Urinary bladder (tissue), 4 donors: ENCODE data around the gene MAMDC2. TPM values are rescaled to one million over a fixed set of nuclear protein-coding genes. Genes with fewer than 3 reads are reported as not detected.

Experiments
- DNase-seq: peaks from one replicate; pipeline ENCODE4 v3.0.0-alpha.2; 2015; ENCODE audit errors: extremely low spot score
- H3K27ac ChIP-seq: one replicate; pipeline ENCODE4 v1.5.1; 2013; ENCODE audit warnings: low read depth, mild to moderate bottlenecking, moderate library complexity
- H3K36me3 ChIP-seq: one replicate; pipeline ENCODE4 v1.6.1; 2013; ENCODE audit warnings: mild to moderate bottlenecking, moderate library complexity; ENCODE audit not compliant: insufficient read depth
- H3K4me1 ChIP-seq: one replicate; pipeline ENCODE4 v1.6.1; 2013; ENCODE audit warnings: mild to moderate bottlenecking, moderate library complexity; ENCODE audit not compliant: insufficient read depth
- H3K4me3 ChIP-seq: one replicate; pipeline ENCODE4 v1.5.1; 2013; ENCODE audit warnings: low read depth, low read length
- WGBS: extraction: QIAGEN DNeasy Blood & Tissue Kit; methylation state at CpG from one replicate; pipeline ENCODE4 v1.1.7; 2013; 5-methylcytosine and 5-hydroxymethylcytosine counted together
- polyA plus RNA-seq: library from polyadenylated mRNA; stranded (reverse); fragments of 200-250 nt; gene quantifications from one replicate; pipeline ENCODE4 v1.2.3, GENCODE V29; 2013
- total RNA-seq: library from RNA; depleted of rRNA; stranded (reverse); fragments of >200 nt; gene quantifications from one replicate; pipeline ENCODE4 v1.2.3, GENCODE V29; 2014
- donor health status: healthy with polysubstance abuse.
- donor health status: healthy.

The MAMDC2 gene
- total and polyA plus RNA-seq, 2 donors, result 52.0 to 76.4 TPM

DNA sequence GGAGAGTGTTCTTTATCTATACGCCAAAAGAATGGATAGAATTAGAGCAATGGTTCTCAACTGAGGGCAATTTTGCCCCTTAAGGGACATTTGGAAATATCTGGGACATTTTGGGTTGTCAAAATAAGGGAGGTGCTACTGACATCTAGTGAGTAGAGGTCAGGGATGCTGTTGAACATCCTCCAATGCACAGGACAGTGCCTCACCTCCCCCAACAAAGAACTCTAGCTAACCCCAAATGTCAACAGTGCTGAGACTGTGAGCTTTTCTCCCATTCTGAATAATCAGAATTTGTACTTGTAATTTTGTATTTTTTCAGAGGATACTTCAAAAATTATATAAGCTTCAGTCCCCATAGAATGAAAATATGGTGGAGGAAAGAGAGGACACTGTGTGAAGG, 206.6 kb downstream of the MAMDC2 start:
- H3K27ac ChIP-seq, result no peak overlapping the region
- no peak for DNase-seq
- H3K36me3 ChIP-seq, result no peaks in the 10 kb centered on the region
- 97% methylated on average over 1 of the region's 1 CpG for WGBS
- H3K4me1 ChIP-seq, result no peaks in the 10 kb centered on the region
- H3K4me3 ChIP-seq, result no peak overlapping the region

DNA sequence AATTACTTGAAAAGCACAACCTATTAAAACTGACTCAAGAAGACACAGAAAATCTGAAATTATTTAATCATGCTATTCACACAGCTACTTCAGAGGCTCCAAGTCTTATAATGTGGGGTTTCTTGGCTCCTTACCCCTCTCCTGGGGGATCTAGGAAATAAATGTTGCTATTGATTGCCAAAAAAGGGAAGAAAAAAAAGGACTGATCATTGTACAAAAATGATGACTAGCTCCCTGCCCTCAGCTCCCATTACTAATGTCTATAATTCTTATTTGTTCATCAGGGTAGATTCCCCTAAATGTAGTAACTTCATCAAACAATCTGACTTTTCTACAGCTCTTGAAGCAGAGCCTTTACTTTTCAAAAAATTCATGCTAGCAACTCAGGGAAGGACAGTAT, 211.8 kb downstream of the MAMDC2 start:
- DNase-seq, result no peak
- Histone ChIP-seq H3K4me3 (no peak overlapping the region), H3K36me3 (no peaks in the 10 kb centered on the region), H3K4me1 (peaks cover 4% of the 10 kb centered on the region), H3K27ac (no peak overlapping the region)

DNA sequence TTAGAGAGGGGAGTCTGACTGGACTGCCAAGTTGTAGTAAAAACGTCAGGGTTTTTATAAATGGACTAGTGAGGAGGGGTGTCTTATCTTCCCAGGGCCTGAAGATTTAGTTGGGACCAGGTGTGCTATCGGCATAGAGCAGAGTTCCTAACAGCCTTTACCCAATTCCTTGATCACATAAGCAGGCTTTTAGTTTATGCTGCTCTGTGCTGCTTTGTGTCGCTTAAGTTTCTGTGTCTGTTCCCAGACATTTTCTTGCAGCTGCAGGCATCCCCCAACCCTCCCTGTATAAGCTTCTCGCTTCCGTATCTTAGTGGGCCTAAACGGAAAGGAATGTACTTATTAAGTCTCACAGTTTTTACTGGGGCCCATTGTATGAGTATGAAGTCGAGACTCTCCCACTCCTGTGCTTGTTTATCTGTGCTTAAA, 212.5 kb downstream of the MAMDC2 start:
- Histone ChIP-seq H3K4me3 (no peak overlapping the region), H3K4me1 (peaks cover 4% of the 10 kb centered on the region), H3K27ac (no peak overlapping the region), H3K36me3 (no peaks in the 10 kb centered on the region)
- WGBS, result 20% methylated on average over 7 of the region's 7 CpGs
- DNase-seq, result no peak

DNA sequence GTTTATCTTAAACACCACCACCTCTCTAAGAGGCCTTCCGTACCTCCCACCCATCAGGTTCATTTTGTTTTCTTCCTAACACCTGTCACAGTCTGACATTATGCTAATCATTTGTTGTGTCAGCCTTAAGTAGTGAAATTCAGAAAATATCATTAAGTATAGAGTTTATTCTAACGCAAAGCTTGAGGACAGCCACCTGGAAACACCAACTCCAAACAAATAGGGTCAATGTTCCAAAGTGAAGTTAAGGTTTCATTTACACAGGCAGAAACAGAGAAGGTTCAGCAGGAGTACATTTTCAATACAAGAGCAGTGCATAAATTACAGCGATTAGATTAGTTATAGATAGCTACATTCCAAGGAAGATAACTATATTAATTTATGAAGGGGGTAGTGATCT, 213.9 kb downstream of the MAMDC2 start:
- Histone ChIP-seq H3K4me3 (no peak overlapping the region), H3K4me1 (peaks cover 7% of the 10 kb centered on the region), H3K27ac (peak overlapping the region; percentile 85), H3K36me3 (peaks cover 2% of the 10 kb centered on the region)
- 58% methylated on average over 3 of the region's 3 CpGs for WGBS
- DNase-seq, result no peak

DNA sequence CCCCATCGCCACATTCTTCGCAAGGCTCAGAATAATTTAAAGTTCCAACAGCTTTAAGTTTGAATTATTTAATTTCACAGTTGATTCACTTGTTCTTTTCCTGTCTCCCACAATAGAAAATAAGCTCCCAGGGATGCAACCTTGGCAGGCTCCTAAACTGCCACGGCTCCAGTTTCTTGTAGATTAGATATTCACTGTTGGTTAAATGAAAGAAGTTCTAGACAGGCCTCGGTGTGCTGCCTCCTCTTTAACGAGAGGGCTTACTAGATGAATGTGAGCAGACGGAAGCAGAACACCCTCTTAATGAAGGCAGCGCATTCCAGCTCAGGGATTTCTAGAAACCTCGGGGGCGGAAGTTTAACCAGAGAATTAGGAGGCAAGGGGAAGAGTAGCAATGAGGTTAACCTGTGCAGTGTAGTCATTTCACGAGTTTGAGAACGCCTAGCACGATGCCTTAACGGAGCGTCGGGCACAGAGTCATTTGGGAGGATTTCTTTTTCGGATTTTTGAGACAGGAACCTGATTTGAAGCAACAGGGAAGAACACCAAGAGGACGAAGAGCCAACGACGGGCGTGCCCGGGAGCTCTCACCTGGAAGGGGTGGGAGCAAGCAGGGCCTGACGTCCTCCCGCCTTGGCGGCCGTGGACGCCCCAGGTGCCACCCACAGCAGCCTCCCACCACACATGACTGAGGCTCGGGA, 214.5 kb downstream of the MAMDC2 start:
- H3K4me3 ChIP-seq, result peak overlapping the region; percentile 76
- WGBS, result 6% methylated on average over 27 of the region's 27 CpGs
- peaks cover 7% of the 10 kb centered on the region for H3K4me1 ChIP-seq
- H3K27ac ChIP-seq, result peak overlapping the region; percentile 85
- no peak for DNase-seq
- peaks cover 2% of the 10 kb centered on the region for H3K36me3 ChIP-seq

DNA sequence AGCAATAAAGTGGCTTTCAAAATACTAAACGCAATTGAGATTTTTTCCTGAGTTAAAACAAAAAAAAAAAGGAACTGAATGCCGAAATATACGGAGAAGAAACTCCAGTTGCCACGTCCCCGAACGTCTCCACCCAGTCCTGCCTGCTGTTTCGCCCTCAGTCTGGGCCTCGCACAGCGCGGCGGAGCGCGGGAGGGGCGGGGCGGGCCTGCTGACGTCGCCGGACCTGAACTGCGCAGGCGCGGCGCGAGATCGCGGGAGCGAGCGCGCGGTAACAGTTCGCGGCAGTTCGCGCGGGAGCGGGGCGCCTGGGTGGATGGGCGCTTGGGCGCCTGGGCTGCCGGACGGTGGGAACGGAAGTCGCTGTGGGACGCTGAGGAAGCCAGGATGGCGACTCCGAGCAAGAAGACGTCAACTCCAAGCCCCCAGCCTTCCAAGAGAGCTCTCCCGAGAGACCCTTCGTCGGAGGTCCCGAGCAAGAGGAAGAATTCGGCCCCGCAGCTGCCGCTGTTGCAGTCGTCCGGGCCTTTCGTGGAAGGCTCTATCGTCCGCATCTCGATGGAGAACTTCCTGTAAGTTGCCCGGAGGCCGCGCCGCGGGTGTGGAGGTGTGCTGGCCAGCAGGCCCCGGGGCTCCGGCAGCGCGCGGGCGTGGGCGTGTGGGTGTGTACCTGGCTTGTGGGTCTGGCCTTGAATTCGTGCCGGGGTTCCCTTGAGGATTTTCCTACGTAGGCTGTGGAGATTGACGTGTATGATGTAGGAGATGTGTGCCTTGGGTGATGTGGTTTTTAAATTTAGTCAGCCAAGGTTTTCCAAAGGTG, 215.3 kb downstream of the MAMDC2 start, which contains the start of gene SMC5:
Gene SMC5, plus strand, starts transcription at position 287 of the 820 bp plus-strand sequence. Its CDS starts 101 bp downstream, at position 388.
- H3K36me3 ChIP-seq, result peaks cover 2% of the 10 kb centered on the region
- peaks cover 7% of the 10 kb centered on the region for H3K4me1 ChIP-seq
- under 1% methylated on average over 75 of the region's 75 CpGs for WGBS
- H3K27ac ChIP-seq, result peak within 1 kb of the TSS; percentile 85
- peak; percentile 74 for DNase-seq
- peak within 1 kb of the TSS; percentile 76 for H3K4me3 ChIP-seq

DNA sequence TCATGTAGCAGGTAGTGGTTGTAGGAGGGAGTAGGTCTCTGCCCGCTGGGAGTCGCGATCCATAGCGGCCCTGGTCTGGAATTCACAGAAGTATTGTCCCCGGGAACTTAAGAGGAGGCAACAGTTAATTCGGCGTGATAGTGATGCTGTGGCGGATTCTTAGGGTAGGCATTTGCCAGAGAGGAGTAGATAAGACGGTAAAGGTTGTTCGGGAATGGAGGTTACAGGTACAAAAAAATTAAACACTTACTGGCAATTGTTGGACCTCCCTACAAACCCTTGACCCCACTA, 215.8 kb downstream of the MAMDC2 start:
- DNase-seq, result no peak
- peak overlapping the region; percentile 80 for H3K27ac ChIP-seq
- WGBS, result 2% methylated on average over 10 of the region's 10 CpGs
- peaks cover 7% of the 10 kb centered on the region for H3K4me1 ChIP-seq
- H3K36me3 ChIP-seq, result peaks cover 2% of the 10 kb centered on the region
- peak overlapping the region; percentile 76 for H3K4me3 ChIP-seq

DNA sequence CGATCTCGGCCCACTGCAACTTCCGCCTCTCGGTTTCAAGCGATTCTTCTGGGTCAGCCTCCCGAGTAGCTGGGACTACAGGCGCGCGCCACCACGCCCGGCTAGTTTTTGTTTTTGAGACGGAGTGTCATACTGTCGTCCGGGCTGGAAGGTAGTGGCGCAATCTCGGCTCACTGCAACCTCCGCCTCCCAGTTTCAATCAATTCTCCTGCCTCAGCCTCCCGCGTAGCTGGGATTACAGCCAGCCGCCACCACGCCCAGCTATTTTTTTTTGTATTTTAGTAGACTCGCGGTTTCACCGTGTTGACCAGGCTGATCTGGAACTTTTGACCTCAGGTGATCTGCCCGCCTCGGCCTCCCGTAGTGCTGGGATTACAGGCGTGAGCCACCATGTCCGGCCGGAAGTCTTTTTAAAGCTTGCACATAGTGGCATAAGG, 216.4 kb downstream of the MAMDC2 start:
- 90% methylated on average over 30 of the region's 30 CpGs for WGBS
- DNase-seq, result no peak
- Histone ChIP-seq H3K4me1 (peaks cover 7% of the 10 kb centered on the region), H3K36me3 (peaks cover 2% of the 10 kb centered on the region), H3K27ac (no peak overlapping the region), H3K4me3 (peak overlapping the region; percentile 76)

DNA sequence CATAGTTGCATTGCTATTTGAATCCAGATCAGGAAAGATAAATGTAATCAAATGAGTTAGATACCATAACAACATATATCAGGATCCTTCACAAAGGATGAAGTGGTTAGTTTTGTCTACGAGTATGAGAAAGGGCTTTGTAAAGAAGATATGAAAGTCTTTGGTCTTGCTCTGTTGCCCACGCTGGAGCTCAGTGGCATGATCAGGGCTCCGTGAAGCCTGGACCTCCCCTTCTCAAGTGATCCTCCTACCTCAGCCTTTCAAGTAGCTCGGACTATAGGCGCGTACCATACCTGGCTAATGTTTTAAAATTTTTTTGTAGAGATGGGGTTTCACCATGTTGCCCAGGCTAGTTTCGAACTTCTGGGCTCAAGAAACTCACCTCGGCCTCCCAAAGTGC, 217.0 kb downstream of the MAMDC2 start:
- Histone ChIP-seq H3K4me3 (no peak overlapping the region), H3K27ac (no peak overlapping the region), H3K4me1 (peaks cover 7% of the 10 kb centered on the region), H3K36me3 (peaks cover 2% of the 10 kb centered on the region)
- WGBS, result 89% methylated on average over 8 of the region's 8 CpGs
- no peak for DNase-seq

DNA sequence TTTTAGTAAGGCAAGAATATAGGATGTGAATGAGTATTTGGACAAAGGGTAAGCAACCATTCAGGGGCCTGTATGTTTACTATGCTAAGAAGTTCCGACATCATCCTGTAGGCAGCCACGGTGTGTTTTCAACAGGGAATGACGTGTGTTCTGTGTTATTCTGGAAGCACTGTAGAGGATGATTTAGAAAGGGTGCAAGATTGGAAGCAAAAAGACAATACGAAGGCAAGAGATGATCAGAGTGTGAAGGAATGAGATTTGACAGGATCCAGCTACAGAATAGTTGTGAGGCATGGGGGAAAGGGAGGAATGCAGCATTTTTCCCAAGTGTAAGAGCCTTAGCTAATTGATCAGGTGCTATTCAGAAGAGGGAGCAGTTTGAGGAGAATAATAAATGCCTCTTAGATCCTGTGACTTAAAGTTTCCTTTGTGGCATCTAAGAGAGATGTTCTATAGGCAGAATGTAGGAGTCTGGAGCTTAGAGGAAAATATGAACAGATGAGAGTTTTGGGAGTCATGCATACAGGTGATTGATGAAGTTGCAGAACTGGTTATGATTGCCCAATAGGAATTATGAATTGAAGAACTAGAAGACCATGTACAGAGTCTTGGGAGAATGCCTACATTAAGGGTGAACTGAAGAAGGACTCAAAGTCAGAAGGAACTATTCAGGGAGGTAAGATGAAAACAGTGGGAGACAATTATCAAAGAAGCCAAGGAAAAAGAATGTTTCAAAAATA, 217.7 kb downstream of the MAMDC2 start:
- no peak overlapping the region for H3K4me3 ChIP-seq
- no peak for DNase-seq
- 55% methylated on average over 4 of the region's 4 CpGs for WGBS
- H3K27ac ChIP-seq, result no peak overlapping the region
- H3K36me3 ChIP-seq, result peaks cover 2% of the 10 kb centered on the region
- peaks cover 7% of the 10 kb centered on the region for H3K4me1 ChIP-seq

DNA sequence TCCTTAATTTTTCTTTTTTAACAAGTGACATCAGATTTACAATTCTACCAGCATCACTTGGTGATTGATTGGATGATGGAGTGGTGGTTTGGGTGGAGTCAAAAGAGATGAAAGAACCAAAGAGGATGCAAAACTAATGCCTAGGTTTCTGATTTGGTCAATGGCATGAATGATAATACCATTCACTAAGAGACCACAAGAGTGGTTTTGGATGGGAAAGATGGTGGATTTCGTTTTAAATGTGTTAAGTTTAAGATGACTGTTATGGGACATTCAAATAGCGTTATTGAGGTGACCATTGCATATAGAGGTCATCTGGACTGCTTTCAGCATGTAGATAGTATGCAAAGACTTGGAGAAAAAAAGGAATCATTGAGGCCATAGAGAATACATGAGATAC, 218.7 kb downstream of the MAMDC2 start:
- H3K27ac ChIP-seq, result no peak overlapping the region
- H3K36me3 ChIP-seq, result peaks cover 2% of the 10 kb centered on the region
- 76% methylated on average over 2 of the region's 2 CpGs for WGBS
- H3K4me1 ChIP-seq, result peaks cover 7% of the 10 kb centered on the region
- H3K4me3 ChIP-seq, result no peak overlapping the region
- no peak for DNase-seq

DNA sequence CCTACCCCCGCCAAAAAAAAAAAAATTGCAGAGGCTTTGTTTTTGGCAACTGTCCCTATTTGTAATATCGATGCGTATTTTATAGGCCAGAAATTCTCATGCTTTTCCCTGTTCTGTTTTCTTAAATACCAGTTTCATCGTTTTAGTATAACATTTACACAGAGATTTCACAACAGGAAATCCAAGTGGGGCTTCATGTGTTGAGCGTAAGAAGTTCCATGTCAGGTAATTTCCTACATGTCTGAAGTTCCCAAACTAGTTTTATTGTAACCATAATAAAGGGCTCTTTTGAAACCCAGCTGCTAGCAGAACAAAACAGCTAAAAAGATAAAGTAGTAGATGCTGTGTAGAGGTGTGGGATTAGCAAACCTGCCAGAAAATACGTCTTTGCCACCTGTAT, 219.3 kb downstream of the MAMDC2 start:
- peak overlapping the region; percentile 5 for H3K27ac ChIP-seq
- H3K4me3 ChIP-seq, result no peak overlapping the region
- H3K4me1 ChIP-seq, result peaks cover 7% of the 10 kb centered on the region
- H3K36me3 ChIP-seq, result peaks cover 2% of the 10 kb centered on the region
- 23% methylated on average over 6 of the region's 6 CpGs for WGBS
- DNase-seq, result no peak

DNA sequence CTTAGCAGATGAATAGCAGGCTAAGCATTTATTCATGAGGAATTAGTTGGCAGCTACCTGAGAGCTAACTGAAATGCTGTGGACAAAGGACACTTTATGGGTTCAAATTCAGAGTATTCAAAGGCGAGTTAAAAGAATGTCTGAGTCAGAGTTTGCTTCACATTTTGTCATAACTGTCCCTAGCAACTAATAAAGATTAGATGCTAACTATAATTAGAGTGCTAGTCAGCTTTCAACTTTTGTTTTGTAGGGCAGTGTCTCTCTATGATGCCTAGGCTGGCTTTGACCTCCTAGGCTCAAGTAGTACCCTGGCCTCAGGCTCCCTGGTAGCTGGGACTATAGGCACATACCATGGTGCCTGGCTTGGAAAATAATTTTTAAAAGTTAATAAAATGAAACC, 219.8 kb downstream of the MAMDC2 start:
- DNase-seq, result no peak
- peaks cover 7% of the 10 kb centered on the region for H3K4me1 ChIP-seq
- peaks cover 2% of the 10 kb centered on the region for H3K36me3 ChIP-seq
- H3K4me3 ChIP-seq, result no peak overlapping the region
- WGBS, result 30% methylated on average over 1 of the region's 1 CpG
- peak overlapping the region; percentile 5 for H3K27ac ChIP-seq
